Endothelial cell of umbilical vein (primary cell): ENCODE results near the gene FAM83D. TPM values are rescaled to one million over a fixed set of nuclear protein-coding genes. Genes with fewer than 3 reads are reported as not detected.

Source experiments
- BruUV-seq: library from RNA; stranded (reverse); fragments of 400-500 nt; replicated peaks from 2 replicates; lab custom pipeline; 2021; lab: Mats Ljungman, UMichigan
- CTCF ChIA-PET: fragments of 300-600, 350-600 bp; sonication (Branson Sonifier 250); formaldehyde crosslinking; loops from one replicate; lab custom pipeline; 2021; ENCODE audit warnings: antibody characterized with exemption, inconsistent platforms; lab: Charles Lee
- POLR2A ChIA-PET: fragments of 300-600, 350-600 bp; sonication (Branson Sonifier 250); formaldehyde crosslinking; loops from one replicate; lab custom pipeline; 2021; ENCODE audit warnings: antibody characterized with exemption, inconsistent platforms; lab: Charles Lee
- DNase-seq: peaks from one replicate; pipeline ENCODE4 v3.0.0-alpha.2; 2011; ENCODE audit warnings: low read depth, low spot score
- FAIRE-seq: peaks from 2 replicates; lab custom pipeline; 2011; peaks lifted over from hg19 to GRCh38; lab: Jason Lieb, UNC
- H2AFZ ChIP-seq: 2 replicates; pipeline ENCODE4 v1.6.0; 2012; ENCODE audit warnings: low read depth, low read length, control low read depth, inconsistent platforms
- H3K27ac ChIP-seq: 2 replicates; pipeline ENCODE4 v1.5.1; 2011; ENCODE audit warnings: low read depth, mild to moderate bottlenecking, control low read depth, low read length, moderate library complexity; ENCODE audit not compliant: insufficient read depth
- H3K27me3 ChIP-seq, 2 experiments: 2 replicates each; pipeline versions ENCODE4 v1.6.0 to v1.6.1; 2011; ENCODE audit warnings: low read length in 2 of 2, mixed read lengths in 1 of 2; ENCODE audit not compliant: control insufficient read depth in 2 of 2, insufficient read depth in 2 of 2
- H3K36me3 ChIP-seq, 2 experiments: 2 replicates in 1 of 2; 3 replicates in 1 of 2; pipeline ENCODE4 v1.5.1; 2011; ENCODE audit warnings: low read length in 2 of 2, mild to moderate bottlenecking in 1 of 2, moderate library complexity in 1 of 2; ENCODE audit not compliant: control insufficient read depth in 2 of 2, insufficient read depth in 2 of 2; ENCODE audit errors: extremely low read depth in 1 of 2
- H3K4me1 ChIP-seq: 3 replicates; pipeline ENCODE4 v1.5.1; 2011; ENCODE audit warnings: mild to moderate bottlenecking, low read length; ENCODE audit not compliant: control insufficient read depth, insufficient read depth; ENCODE audit errors: extremely low read depth
- H3K4me2 ChIP-seq: 2 replicates; pipeline ENCODE4 v1.6.1; 2011; ENCODE audit warnings: low read length, control low read depth, mixed read lengths; ENCODE audit not compliant: insufficient read depth
- H3K4me3 ChIP-seq, 3 experiments: fragments of 200-600 bp in 1 of 3; sonication (generic), shearing (Covaris generic) in 1 of 3; replicated peaks in 1 of 3; 2 replicates each; pipeline ENCODE4 v1.5.1; 2011 to 2016; ENCODE audit warnings: control low read depth in 3 of 3, low read length in 3 of 3, mild to moderate bottlenecking in 2 of 3, inconsistent platforms in 1 of 3, low read depth in 1 of 3, moderate library complexity in 1 of 3; ENCODE audit not compliant: insufficient read depth in 1 of 3
- H3K79me2 ChIP-seq: 2 replicates; pipeline ENCODE4 v1.6.0; 2012; ENCODE audit warnings: low read length, inconsistent platforms; ENCODE audit not compliant: control insufficient read depth, insufficient read depth
- H3K9ac ChIP-seq: replicated peaks from 2 replicates; pipeline ENCODE3; 2011; ENCODE audit warnings: low read length, control low read depth; ENCODE audit not compliant: insufficient read depth; ENCODE audit errors: extremely low read depth
- H3K9me1 ChIP-seq: replicated peaks from 3 replicates; pipeline ENCODE4 v1.6.0; 2011; ENCODE audit warnings: mild to moderate bottlenecking, low read length; ENCODE audit not compliant: control insufficient read depth, insufficient read depth; ENCODE audit errors: extremely low read depth
- H3K9me3 ChIP-seq: replicated peaks from 2 replicates; pipeline ENCODE4 v1.5.1; 2012; ENCODE audit warnings: low read length, inconsistent platforms; ENCODE audit not compliant: control insufficient read depth, insufficient read depth
- H4K20me1 ChIP-seq: replicated peaks from 2 replicates; pipeline ENCODE3; 2011; ENCODE audit warnings: mild to moderate bottlenecking, low read length; ENCODE audit not compliant: control insufficient read depth, insufficient read depth; ENCODE audit errors: extremely low read depth
- CTCF ChIP-seq, 2 donors: IDR thresholded peaks; 1 replicate in 1 of 2; 2 replicates in 1 of 2; pipeline ENCODE4 v1.5.1; 2011; ENCODE audit warnings: low read length in 2 of 2, mild to moderate bottlenecking in 2 of 2, moderate library complexity in 2 of 2, control low read depth in 1 of 2, inconsistent platforms in 1 of 2, low read depth in 1 of 2; ENCODE audit not compliant: insufficient read depth in 1 of 2; ENCODE audit errors: extremely low read depth in 1 of 2
- EZH2 ChIP-seq: IDR thresholded peaks from 2 replicates; pipeline ENCODE4 v1.6.1; 2012; ENCODE audit warnings: borderline replicate concordance, low read depth, mild to moderate bottlenecking, moderate library complexity, low read length, inconsistent platforms; ENCODE audit not compliant: severe bottlenecking
- FOS ChIP-seq: IDR thresholded peaks from 2 replicates; pipeline ENCODE4 v1.6.1; 2011; ENCODE audit warnings: mild to moderate bottlenecking, low read length, moderate library complexity, borderline replicate concordance; ENCODE audit not compliant: insufficient read depth
- GATA2 ChIP-seq: IDR thresholded peaks from 2 replicates; pipeline ENCODE4 v1.7.0; 2011; ENCODE audit warnings: low read depth, mild to moderate bottlenecking, moderate library complexity, mixed read lengths, low read length; ENCODE audit not compliant: insufficient read length, insufficient read depth
- JUN ChIP-seq: IDR thresholded peaks from 2 replicates; pipeline ENCODE4 v1.6.1; 2011; ENCODE audit warnings: borderline replicate concordance, low read depth; ENCODE audit not compliant: insufficient read length, insufficient read depth
- MAX ChIP-seq: IDR thresholded peaks from 2 replicates; pipeline ENCODE4 v1.6.1; 2011; ENCODE audit not compliant: insufficient read depth, insufficient read length
- MYC ChIP-seq: IDR thresholded peaks from one replicate; pipeline ENCODE4 v1.6.1; 2011; ENCODE audit warnings: mild to moderate bottlenecking, low read depth, low read length
- POLR2A ChIP-seq: IDR thresholded peaks from 2 replicates; pipeline ENCODE4 v1.6.1; 2012; ENCODE audit warnings: low read depth, mild to moderate bottlenecking, control low read depth, low read length
- POLR2AphosphoS5 ChIP-seq: IDR thresholded peaks from 2 replicates; pipeline ENCODE4 v1.6.1; 2012; ENCODE audit warnings: low read depth, mild to moderate bottlenecking, control low read depth, low read length, moderate library complexity; ENCODE audit not compliant: insufficient read depth
- dilution Hi-C: fragments of 300-500 bp; cut with MboI; formaldehyde crosslinking; loops from one replicate; pipeline ENCODE4 v1.15.0; 2019; ENCODE audit warnings: low sequenced_read_pairs; ENCODE audit not compliant: extremely low pct_ligation_motif_present
- intact Hi-C: fragments of 100-400 bp; cut with micrococcal nuclease; formaldehyde crosslinking; loops from one replicate; pipeline ENCODE4 v1.10.0; 2022
- polyA plus RNA-seq, 4 experiments: library from polyadenylated mRNA; depleted of rRNA in 3 of 4; stranded (reverse) in 3 of 4; unstranded in 1 of 4; fragments of >200 nt; gene quantifications; 2 replicates each; pipeline versions ENCODE4 v1.2.1 to v1.2.3, GENCODE V29; 2011 to 2012; ENCODE audit warnings: missing spikeins in 1 of 4
- total RNA-seq: library from RNA; stranded (reverse); gene quantifications from 2 replicates; pipeline ENCODE4 v1.2.3, GENCODE V29; 2021

Gene FAM83D
- total and polyA plus RNA-seq, 2 donors (not counting 3 experiments of a cell fraction or from before 2014, with no cell fraction given): 41.0 to 46.0 TPM

GRCh38 chr20:38889050-38889449 lies 37.2 kb upstream of the FAM83D start:
- H3K9ac ChIP-seq: no peak overlapping the region
- no peak overlapping the region for H2AFZ ChIP-seq
- intact Hi-C loops (no loop called here), dilution Hi-C loops (no loop called here)
- no peaks in the 10 kb centered on the region for H3K9me1 ChIP-seq
- no peaks in the 10 kb centered on the region for H3K4me1 ChIP-seq
- ChIA-PET CTCF (no interaction called here), POLR2A (no interaction called here)
- FAIRE-seq (no peak), DNase-seq (no peak)
- TF ChIP-seq MYC (no peak), CTCF (IDR thresholded peaks at IDR 0.05; ENCODE audit: extremely low read depth in 1 of 2, insufficient read depth in 1 of 2, low read depth in 1 of 2, low read length in 2 of 2) (no peak), GATA2 (no peak), FOS (no peak), MAX (no peak), POLR2AphosphoS5 (no peak), POLR2A (no peak), EZH2 (no peak), JUN (no peak)
- H3K9me3 ChIP-seq: no peaks in the 10 kb centered on the region
- H3K27ac ChIP-seq: no peak overlapping the region
- H3K27me3 ChIP-seq: no peaks in the 10 kb centered on the region
- peaks cover 0 to 22% of the 10 kb centered on the region in 2 experiments for H3K36me3 ChIP-seq
- no TSS peak for BruUV-seq
- no peaks in the 10 kb centered on the region for H3K79me2 ChIP-seq
- no peak overlapping the region for H3K4me3 ChIP-seq
- no peak overlapping the region for H3K4me2 ChIP-seq
- H4K20me1 ChIP-seq: no peaks in the 10 kb centered on the region
